Measurements from ENCODE around the gene FTH1.

DNA sequence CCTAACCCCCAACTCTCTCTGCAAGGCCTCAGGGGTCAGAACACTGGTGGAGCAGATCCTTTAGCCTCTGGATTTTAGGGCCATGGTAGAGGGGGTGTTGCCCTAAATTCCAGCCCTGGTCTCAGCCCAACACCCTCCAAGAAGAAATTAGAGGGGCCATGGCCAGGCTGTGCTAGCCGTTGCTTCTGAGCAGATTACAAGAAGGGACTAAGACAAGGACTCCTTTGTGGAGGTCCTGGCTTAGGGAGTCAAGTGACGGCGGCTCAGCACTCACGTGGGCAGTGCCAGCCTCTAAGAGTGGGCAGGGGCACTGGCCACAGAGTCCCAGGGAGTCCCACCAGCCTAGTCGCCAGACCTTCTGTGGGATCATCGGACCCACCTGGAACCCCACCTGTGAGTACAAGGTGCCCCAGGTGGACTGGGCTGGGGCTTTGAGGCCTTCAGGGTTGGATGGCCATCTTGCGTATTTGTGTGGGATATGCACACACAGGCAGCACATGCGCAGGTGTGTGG is 17.3 kb downstream of the FTH1 start, which contains the start of gene BEST1:
- TF ChIP-seq CTCF (IDR thresholded peaks at IDR 0.05) = no peak
- no peak for TF ChIP-seq EP300 (IDR thresholded peaks at IDR 0.05)

Measured in upper lobe of left lung (tissue), 4 donors.